Measurements from ENCODE around the gene LLPH. TPM values are rescaled to one million over a fixed set of nuclear protein-coding genes. Genes with fewer than 3 reads are reported as not detected.

LLPH gene
- total RNA-seq, 4 donors from 2014 or later: 1.3 to 6.0 (median 4.6) TPM

DNA sequence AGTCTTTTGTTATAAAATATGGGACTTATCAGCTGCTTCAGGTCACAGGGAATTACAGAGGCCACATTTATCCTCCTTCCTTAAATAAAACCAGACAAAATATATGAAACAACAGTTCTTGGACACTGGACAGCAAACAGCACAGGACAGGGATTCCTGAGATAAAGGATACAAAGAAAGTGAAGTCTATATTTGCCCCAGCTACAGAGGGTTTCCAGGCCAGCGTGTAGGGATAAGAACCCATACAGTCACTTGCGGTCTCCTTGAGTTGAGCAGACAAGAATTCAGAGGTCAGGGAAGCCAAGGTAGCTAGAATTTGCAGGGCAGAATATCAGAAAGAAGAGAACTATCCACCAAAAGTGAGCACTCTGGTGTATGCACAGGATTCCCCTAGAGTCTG is 8.8 kb upstream of the LLPH start:
- intact Hi-C loops (cut with DNase I; ENCODE audit: low total_unique reads): no loop called here
- TF ChIP-seq, protein P1, sequence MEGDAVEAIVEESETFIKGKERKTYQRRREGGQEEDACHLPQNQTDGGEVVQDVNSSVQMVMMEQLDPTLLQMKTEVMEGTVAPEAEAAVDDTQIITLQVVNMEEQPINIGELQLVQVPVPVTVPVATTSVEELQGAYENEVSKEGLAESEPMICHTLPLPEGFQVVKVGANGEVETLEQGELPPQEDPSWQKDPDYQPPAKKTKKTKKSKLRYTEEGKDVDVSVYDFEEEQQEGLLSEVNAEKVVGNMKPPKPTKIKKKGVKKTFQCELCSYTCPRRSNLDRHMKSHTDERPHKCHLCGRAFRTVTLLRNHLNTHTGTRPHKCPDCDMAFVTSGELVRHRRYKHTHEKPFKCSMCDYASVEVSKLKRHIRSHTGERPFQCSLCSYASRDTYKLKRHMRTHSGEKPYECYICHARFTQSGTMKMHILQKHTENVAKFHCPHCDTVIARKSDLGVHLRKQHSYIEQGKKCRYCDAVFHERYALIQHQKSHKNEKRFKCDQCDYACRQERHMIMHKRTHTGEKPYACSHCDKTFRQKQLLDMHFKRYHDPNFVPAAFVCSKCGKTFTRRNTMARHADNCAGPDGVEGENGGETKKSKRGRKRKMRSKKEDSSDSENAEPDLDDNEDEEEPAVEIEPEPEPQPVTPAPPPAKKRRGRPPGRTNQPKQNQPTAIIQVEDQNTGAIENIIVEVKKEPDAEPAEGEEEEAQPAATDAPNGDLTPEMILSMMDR (IDR thresholded peaks at IDR 0.05): no peak
- no peak for TF ChIP-seq POLR2A (IDR thresholded peaks at IDR 0.05)
- 98 to 100% methylated on average over 2 of the region's 2 CpGs for WGBS, 2 donors
- DNase-seq (ENCODE audit: low spot score in 2 of 2): no peak
- no peak overlapping the region for H3K4me3 ChIP-seq (ENCODE audit: low read depth, poor library complexity, severe bottlenecking)

DNA sequence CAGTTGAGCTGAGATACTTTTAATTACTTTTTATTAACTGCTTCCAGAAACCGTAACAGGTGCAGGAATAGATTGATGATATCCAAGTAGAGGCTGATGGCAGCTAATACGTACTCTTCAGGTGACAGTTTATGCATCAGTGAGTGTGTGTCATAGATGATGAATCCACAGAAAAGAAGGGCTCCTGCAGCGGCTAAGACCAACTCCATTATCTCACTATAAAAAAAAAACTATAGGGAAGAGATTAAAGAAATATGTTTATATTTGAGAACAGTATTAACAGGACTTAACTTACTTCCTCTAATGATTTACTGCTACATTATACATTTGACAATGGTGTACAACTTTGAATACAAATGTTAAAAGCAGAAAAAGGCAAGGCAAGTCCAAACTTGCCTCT is 7.4 kb upstream of the LLPH start:
- 95 to 99% methylated on average over 3 of the region's 3 CpGs for whole genome bisulfite sequencing, 2 donors
- no peak for TF ChIP-seq POLR2A (IDR thresholded peaks at IDR 0.05)
- TF ChIP-seq, protein P1 (IDR thresholded peaks at IDR 0.05): no peak

DNA sequence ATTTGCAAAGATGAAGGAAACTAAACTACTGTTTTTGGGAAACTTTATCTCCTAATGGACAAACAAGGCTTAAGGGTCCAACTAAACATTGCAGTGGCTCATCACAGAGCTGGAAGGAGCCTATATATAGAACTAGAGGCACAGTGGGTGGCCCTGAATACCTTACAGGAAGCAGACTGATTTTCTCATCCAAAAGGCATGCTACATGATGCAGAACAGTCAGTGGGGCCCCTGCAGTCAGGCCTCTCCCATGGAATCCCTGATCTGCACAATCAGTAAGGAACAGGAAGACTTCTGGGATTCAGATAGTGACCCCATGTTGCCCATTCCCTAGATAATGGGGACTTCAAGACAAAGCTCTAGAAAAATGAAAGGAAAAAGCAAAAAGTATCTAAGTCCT is 1.9 kb upstream of the LLPH start:
- intact Hi-C loops (cut with DNase I; ENCODE audit: low total_unique reads): no loop called here
- DNase-seq (ENCODE audit: low spot score in 2 of 2): no peak
- TF ChIP-seq POLR2A (IDR thresholded peaks at IDR 0.05): no peak
- TF ChIP-seq, protein P1 (IDR thresholded peaks at IDR 0.05): no peak
- H3K4me3 ChIP-seq (ENCODE audit: low read depth, poor library complexity, severe bottlenecking): no peak overlapping the region

More for the DNA sequence above, 7.4 kb upstream of the LLPH start:
- intact Hi-C loops (cut with DNase I; ENCODE audit: low total_unique reads): no loop called here
- H3K4me3 ChIP-seq (ENCODE audit: low read depth, poor library complexity, severe bottlenecking): no peak overlapping the region
- DNase-seq (ENCODE audit: low spot score in 2 of 2): no peak

DNA sequence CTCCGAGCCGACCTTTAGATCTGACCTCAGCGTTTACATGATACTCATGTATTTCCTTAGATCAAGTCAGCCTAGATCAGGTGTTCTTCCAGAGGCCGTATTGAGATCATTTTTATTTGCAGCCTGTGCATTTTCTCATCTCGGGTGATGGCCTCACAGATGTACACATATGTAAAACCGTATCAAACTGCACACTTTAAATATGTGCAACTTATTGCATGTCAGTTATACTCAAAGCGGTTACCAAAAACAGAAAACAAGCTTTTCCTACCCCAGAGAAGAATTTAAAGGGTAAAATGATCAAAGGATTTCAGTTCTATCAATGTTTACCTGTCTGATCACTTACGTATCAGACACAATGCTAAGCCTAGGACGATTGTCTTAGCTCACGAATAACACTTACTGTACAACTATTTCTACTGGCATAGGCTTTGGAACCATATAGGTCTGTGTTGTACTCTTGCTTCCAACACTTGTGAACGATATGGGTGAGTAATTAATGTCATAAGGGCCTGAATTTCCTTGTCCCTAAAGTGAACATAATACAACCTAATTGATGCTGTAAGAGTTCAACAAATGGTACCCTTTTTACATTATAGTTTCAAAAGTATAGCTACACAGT is 628 bp upstream of the LLPH start:
- TF ChIP-seq, protein P1 (IDR thresholded peaks at IDR 0.05): no peak
- TF ChIP-seq POLR2A (IDR thresholded peaks at IDR 0.05): no peak
- intact Hi-C loops (cut with DNase I; ENCODE audit: low total_unique reads): no loop called here
- WGBS, 2 donors: 4 to 7% methylated on average over 11 of the region's 11 CpGs
- peak overlapping the region; percentile 92 for H3K4me3 ChIP-seq (ENCODE audit: low read depth, poor library complexity, severe bottlenecking)
- no peak for DNase-seq (ENCODE audit: low spot score in 2 of 2)

DNA sequence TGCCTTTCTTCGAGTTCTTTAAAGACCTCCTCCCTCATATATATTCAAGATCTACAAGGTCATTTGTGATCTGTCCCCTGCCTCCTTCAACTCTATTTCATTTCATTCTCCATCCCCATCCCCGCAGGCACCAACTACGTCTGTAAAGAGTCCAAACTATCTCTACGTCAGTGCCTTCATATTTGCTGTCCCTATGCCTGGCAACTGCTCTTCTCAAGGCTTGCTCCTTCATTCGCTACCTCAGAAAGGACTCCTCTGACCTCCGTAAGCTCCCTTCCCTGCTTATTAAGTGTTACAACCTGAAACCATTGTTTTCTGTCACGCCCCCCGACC is 650 bp downstream of the LLPH start:
- no peak for DNase-seq (ENCODE audit: low spot score in 2 of 2)
- 2 to 4% methylated on average over 8 of the region's 8 CpGs for WGBS, 2 donors
- intact Hi-C loops (cut with DNase I; ENCODE audit: low total_unique reads): no loop called here
- peak overlapping the region; percentile 92 for H3K4me3 ChIP-seq (ENCODE audit: low read depth, poor library complexity, severe bottlenecking)
- no peak for TF ChIP-seq POLR2A (IDR thresholded peaks at IDR 0.05)
- TF ChIP-seq, protein P1 (IDR thresholded peaks at IDR 0.05): no peak

DNA sequence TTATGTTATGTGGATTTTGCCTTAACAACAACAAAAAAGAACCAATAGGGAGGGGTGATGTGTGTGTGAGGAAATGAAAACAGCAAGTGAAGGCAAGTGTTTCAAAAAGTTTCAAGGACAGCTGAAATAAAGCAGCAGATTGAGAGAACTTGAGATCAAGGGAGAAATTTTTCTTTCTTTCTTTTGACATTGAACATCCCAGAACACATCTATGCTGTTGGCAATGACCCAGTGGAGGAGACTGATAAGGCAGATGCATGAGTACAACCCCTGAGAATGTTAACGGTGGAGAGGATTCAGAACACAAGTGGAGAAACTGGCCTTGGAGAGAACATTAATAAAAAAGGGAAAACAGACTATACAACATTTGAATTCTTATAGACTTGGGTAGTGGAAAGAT is 2.9 kb downstream of the LLPH start:
- DNase-seq (ENCODE audit: low spot score in 2 of 2): no peak
- 75 to 76% methylated on average over 1 of the region's 1 CpG for WGBS, 2 donors
- intact Hi-C loops (cut with DNase I; ENCODE audit: low total_unique reads): no loop called here
- no peak overlapping the region for H3K4me3 ChIP-seq (ENCODE audit: low read depth, poor library complexity, severe bottlenecking)
- TF ChIP-seq, protein P1 (IDR thresholded peaks at IDR 0.05): no peak
- no peak for TF ChIP-seq POLR2A (IDR thresholded peaks at IDR 0.05)
